Measurements from ENCODE around the gene MAU2.

- TF ChIP-seq CTCF (IDR thresholded peaks at IDR 0.05) (no peak), EP300 (IDR thresholded peaks at IDR 0.05) (no peak), POLR2A (IDR thresholded peaks at IDR 0.05) (no peak), POLR2AphosphoS5 (IDR thresholded peaks at IDR 0.05) (no peak)
Measured at GRCh38 chr19:19305696-19306095, 14.9 kb upstream of the MAU2 start.
